DOHH2 (cell line): Measurements from ENCODE around the gene NF1.

ENCODE experiments used
- H3F3A ChIP-seq: fragments of 200-600 bp; sonication (generic), shearing (Covaris generic); 2 replicates; pipeline ENCODE4 v1.6.0; 2016; ENCODE audit warnings: antibody characterized with exemption, mild to moderate bottlenecking; ENCODE audit not compliant: control insufficient read depth, insufficient read depth
- H3K27ac ChIP-seq: fragments of 200-600 bp; sonication (generic); 2 replicates; pipeline ENCODE4 v1.5.1; 2014; ENCODE audit warnings: low read depth, mild to moderate bottlenecking, low read length, moderate library complexity
- H3K27me3 ChIP-seq: fragments of 200-600 bp; sonication (generic); 2 replicates; pipeline ENCODE4 v1.6.1; 2014; ENCODE audit warnings: mild to moderate bottlenecking, low read length, mixed read lengths; ENCODE audit not compliant: control insufficient read depth
- H3K36me3 ChIP-seq: fragments of 200-600 bp; sonication (generic); 2 replicates; pipeline ENCODE4 v1.6.1; 2014; ENCODE audit warnings: mild to moderate bottlenecking, low read length, moderate library complexity, mixed read lengths; ENCODE audit not compliant: control insufficient read depth
- H3K4me1 ChIP-seq: fragments of 200-600 bp; sonication (generic); 2 replicates; pipeline ENCODE4 v1.6.1; 2014; ENCODE audit warnings: mild to moderate bottlenecking, low read length, mixed read lengths; ENCODE audit not compliant: control insufficient read depth
- H3K4me2 ChIP-seq: fragments of 200-600 bp; sonication (generic); 2 replicates; pipeline ENCODE4 v1.6.0; 2014; ENCODE audit warnings: mild to moderate bottlenecking, low read length, moderate library complexity
- H3K4me3 ChIP-seq: fragments of 200-600 bp; sonication (generic); 2 replicates; pipeline ENCODE4 v1.5.1; 2014; ENCODE audit warnings: mild to moderate bottlenecking, low read length, mixed read lengths
- H3K79me2 ChIP-seq: fragments of 200-600 bp; sonication (generic); 2 replicates; pipeline ENCODE4 v1.6.1; 2014; ENCODE audit warnings: mild to moderate bottlenecking, low read length, mixed read lengths; ENCODE audit not compliant: control insufficient read depth
- H3K9me2 ChIP-seq: fragments of 200-600 bp; sonication (generic); replicated peaks from 2 replicates; pipeline ENCODE4 v1.6.1; 2014; ENCODE audit warnings: mild to moderate bottlenecking, low read length, mixed read lengths; ENCODE audit not compliant: control insufficient read depth
- H3K9me3 ChIP-seq: fragments of 200-600 bp; sonication (generic); 2 replicates; pipeline ENCODE4 v1.6.1; 2014; ENCODE audit warnings: antibody characterized with exemption, low read length, mixed read lengths; ENCODE audit not compliant: control insufficient read depth, insufficient read depth
- H4K20me1 ChIP-seq: fragments of 200-600 bp; sonication (generic); 2 replicates; pipeline ENCODE4 v1.6.0; 2014; ENCODE audit warnings: low read depth, mild to moderate bottlenecking, antibody characterized with exemption, low read length, moderate library complexity; ENCODE audit not compliant: control insufficient read depth, insufficient read depth
- CTCF ChIP-seq: fragments of 200-600 bp; sonication (generic); IDR thresholded peaks from one replicate; pipeline ENCODE4 v1.5.1; 2014; ENCODE audit warnings: antibody characterized with exemption, mild to moderate bottlenecking, low read depth, low read length; ENCODE audit not compliant: poor library complexity, severe bottlenecking
- EZH2phosphoT487 ChIP-seq: fragments of 200-600 bp; sonication (generic); IDR thresholded peaks from 2 replicates; pipeline ENCODE4 v1.6.1; 2017; ENCODE audit warnings: borderline replicate concordance, mild to moderate bottlenecking, antibody characterized with exemption, low read length, moderate library complexity, mixed read lengths

NF1 gene

GRCh38 chr17:31224366-31224765 lies 129.6 kb downstream of the NF1 start:
- Histone ChIP-seq H3F3A (no peaks in the 10 kb centered on the region), H3K4me3 (no peak overlapping the region), H3K36me3 (peaks cover 33% of the 10 kb centered on the region), H3K27ac (no peak overlapping the region), H3K79me2 (no peaks in the 10 kb centered on the region), H3K27me3 (no peaks in the 10 kb centered on the region), H3K9me3 (no peaks in the 10 kb centered on the region), H3K4me1 (peaks cover 24% of the 10 kb centered on the region), H4K20me1 (no peaks in the 10 kb centered on the region), H3K9me2 (no peaks in the 10 kb centered on the region), H3K4me2 (no peak overlapping the region)
- TF ChIP-seq EZH2phosphoT487 (no peak), CTCF (no peak)

GRCh38 chr17:31225831-31226230 lies 131.1 kb downstream of the NF1 start:
- Histone ChIP-seq H3K4me3 (no peak overlapping the region), H3K27me3 (no peaks in the 10 kb centered on the region), H3K9me3 (no peaks in the 10 kb centered on the region), H3K9me2 (no peaks in the 10 kb centered on the region), H3K36me3 (peaks cover 43% of the 10 kb centered on the region), H3K4me2 (peak overlapping the region; percentile 51), H4K20me1 (no peaks in the 10 kb centered on the region), H3K27ac (no peak overlapping the region), H3K4me1 (peaks cover 28% of the 10 kb centered on the region), H3K79me2 (no peaks in the 10 kb centered on the region), H3F3A (no peaks in the 10 kb centered on the region)
- no peak for TF ChIP-seq EZH2phosphoT487
- TF ChIP-seq CTCF = no peak

GRCh38 chr17:31226373-31226772 lies 131.6 kb downstream of the NF1 start:
- H3K4me2 ChIP-seq = no peak overlapping the region; the same call in 1 of the 2 replicates
- no peak for TF ChIP-seq CTCF
- no peak for TF ChIP-seq EZH2phosphoT487
- no peak overlapping the region for H3K27ac ChIP-seq
- H4K20me1 ChIP-seq = no peaks in the 10 kb centered on the region
- H3K27me3 ChIP-seq = no peaks in the 10 kb centered on the region
- no peaks in the 10 kb centered on the region for H3F3A ChIP-seq
- H3K4me3 ChIP-seq = no peak overlapping the region
- H3K9me2 ChIP-seq = no peaks in the 10 kb centered on the region
- peaks cover 47% of the 10 kb centered on the region for H3K36me3 ChIP-seq
- H3K9me3 ChIP-seq = no peaks in the 10 kb centered on the region
- H3K4me1 ChIP-seq = peaks cover 33% of the 10 kb centered on the region
- no peaks in the 10 kb centered on the region for H3K79me2 ChIP-seq

GRCh38 chr17:31226950-31227349 lies 132.2 kb downstream of the NF1 start:
- peaks cover 52% of the 10 kb centered on the region for H3K36me3 ChIP-seq
- no peaks in the 10 kb centered on the region for H4K20me1 ChIP-seq
- H3K9me2 ChIP-seq = no peaks in the 10 kb centered on the region
- no peak overlapping the region for H3K4me3 ChIP-seq
- TF ChIP-seq CTCF = no peak
- no peak for TF ChIP-seq EZH2phosphoT487
- no peak overlapping the region for H3K27ac ChIP-seq
- H3K9me3 ChIP-seq = no peaks in the 10 kb centered on the region
- H3F3A ChIP-seq = no peaks in the 10 kb centered on the region
- H3K4me1 ChIP-seq = peaks cover 38% of the 10 kb centered on the region
- no peaks in the 10 kb centered on the region for H3K27me3 ChIP-seq
- H3K79me2 ChIP-seq = no peaks in the 10 kb centered on the region
- no peak overlapping the region for H3K4me2 ChIP-seq
